Osteocyte (in vitro differentiated cells): ENCODE data around the gene DGKZ. TPM values are rescaled to one million over a fixed set of nuclear protein-coding genes. Genes with fewer than 3 reads are reported as not detected.
A peak's percentile ranks its signal among the peaks of the same experiment; 100 is the strongest.

ENCODE experiments used
- DNase-seq: peaks from one replicate; pipeline ENCODE4 v3.0.0; 2021; ENCODE audit warnings: mixed read lengths; ENCODE audit not compliant: unreplicated experiment; ENCODE audit errors: extremely low spot score
- H3K27ac Mint-ChIP-seq: one replicate; pipeline ENCODE4 v1.8.0; 2021; ENCODE audit warnings: mild to moderate bottlenecking, mixed read lengths; ENCODE audit not compliant: unreplicated experiment
- H3K27me3 Mint-ChIP-seq: one replicate; pipeline ENCODE4 v1.8.0; 2021; ENCODE audit warnings: mixed read lengths; ENCODE audit not compliant: unreplicated experiment
- H3K36me3 Mint-ChIP-seq: one replicate; pipeline ENCODE4 v1.8.0; 2021; ENCODE audit warnings: mixed read lengths; ENCODE audit not compliant: unreplicated experiment
- H3K4me1 Mint-ChIP-seq: one replicate; pipeline ENCODE4 v1.8.0; 2021; ENCODE audit warnings: mixed read lengths; ENCODE audit not compliant: unreplicated experiment
- H3K4me3 Mint-ChIP-seq: one replicate; pipeline ENCODE4 v1.8.0; 2021; ENCODE audit warnings: mild to moderate bottlenecking, moderate library complexity, mixed read lengths; ENCODE audit not compliant: unreplicated experiment
- H3K9me3 Mint-ChIP-seq: one replicate; pipeline ENCODE4 v1.8.0; 2021; ENCODE audit warnings: mixed read lengths; ENCODE audit not compliant: unreplicated experiment
- total RNA-seq: library from RNA; stranded (reverse); gene quantifications from 2 replicates; pipeline ENCODE4 v1.2.1, GENCODE V29; 2021
- TF ChIP-seq, protein P1 (sequence below): fragments of 200-600 bp; sonication (generic); IDR thresholded peaks from 2 replicates; pipeline ENCODE4 v1.5.0; 2021; ENCODE audit warnings: antibody characterized with exemption, mild to moderate bottlenecking, moderate library complexity

Gene DGKZ
- total RNA-seq, 1 donor from 2014 or later, result 49.9 TPM

DNA sequence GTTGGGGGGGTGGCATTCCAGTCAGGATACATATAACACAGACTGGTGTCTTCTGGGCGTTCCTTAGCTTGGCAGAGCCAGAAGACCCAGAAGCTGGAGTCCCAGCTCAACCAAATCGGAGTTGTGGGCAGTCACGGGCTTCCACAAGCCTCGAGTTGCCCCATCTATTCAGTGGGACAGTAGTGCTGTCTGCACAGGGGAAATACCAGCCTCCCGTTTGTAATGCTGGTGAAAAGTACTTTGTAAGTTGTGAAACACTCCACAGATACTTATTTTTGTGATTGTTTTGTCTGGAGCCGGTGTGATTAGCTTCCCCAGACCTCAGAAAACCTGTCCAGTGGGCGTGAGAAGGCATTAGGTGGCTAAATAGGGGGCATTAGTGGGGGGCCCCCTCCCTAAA lies 13.6 kb downstream of the DGKZ start:
- Mint-ChIP-seq H3K36me3 (peaks cover 7% of the 10 kb centered on the region), H3K27ac (peak overlapping the region; percentile 97), H3K4me1 (peaks cover 45% of the 10 kb centered on the region), H3K4me3 (peak overlapping the region; percentile 70), H3K27me3 (no peaks in the 10 kb centered on the region), H3K9me3 (no peaks in the 10 kb centered on the region)
- TF ChIP-seq, protein P1, sequence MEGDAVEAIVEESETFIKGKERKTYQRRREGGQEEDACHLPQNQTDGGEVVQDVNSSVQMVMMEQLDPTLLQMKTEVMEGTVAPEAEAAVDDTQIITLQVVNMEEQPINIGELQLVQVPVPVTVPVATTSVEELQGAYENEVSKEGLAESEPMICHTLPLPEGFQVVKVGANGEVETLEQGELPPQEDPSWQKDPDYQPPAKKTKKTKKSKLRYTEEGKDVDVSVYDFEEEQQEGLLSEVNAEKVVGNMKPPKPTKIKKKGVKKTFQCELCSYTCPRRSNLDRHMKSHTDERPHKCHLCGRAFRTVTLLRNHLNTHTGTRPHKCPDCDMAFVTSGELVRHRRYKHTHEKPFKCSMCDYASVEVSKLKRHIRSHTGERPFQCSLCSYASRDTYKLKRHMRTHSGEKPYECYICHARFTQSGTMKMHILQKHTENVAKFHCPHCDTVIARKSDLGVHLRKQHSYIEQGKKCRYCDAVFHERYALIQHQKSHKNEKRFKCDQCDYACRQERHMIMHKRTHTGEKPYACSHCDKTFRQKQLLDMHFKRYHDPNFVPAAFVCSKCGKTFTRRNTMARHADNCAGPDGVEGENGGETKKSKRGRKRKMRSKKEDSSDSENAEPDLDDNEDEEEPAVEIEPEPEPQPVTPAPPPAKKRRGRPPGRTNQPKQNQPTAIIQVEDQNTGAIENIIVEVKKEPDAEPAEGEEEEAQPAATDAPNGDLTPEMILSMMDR, result no peak
- no peak for DNase-seq

DNA sequence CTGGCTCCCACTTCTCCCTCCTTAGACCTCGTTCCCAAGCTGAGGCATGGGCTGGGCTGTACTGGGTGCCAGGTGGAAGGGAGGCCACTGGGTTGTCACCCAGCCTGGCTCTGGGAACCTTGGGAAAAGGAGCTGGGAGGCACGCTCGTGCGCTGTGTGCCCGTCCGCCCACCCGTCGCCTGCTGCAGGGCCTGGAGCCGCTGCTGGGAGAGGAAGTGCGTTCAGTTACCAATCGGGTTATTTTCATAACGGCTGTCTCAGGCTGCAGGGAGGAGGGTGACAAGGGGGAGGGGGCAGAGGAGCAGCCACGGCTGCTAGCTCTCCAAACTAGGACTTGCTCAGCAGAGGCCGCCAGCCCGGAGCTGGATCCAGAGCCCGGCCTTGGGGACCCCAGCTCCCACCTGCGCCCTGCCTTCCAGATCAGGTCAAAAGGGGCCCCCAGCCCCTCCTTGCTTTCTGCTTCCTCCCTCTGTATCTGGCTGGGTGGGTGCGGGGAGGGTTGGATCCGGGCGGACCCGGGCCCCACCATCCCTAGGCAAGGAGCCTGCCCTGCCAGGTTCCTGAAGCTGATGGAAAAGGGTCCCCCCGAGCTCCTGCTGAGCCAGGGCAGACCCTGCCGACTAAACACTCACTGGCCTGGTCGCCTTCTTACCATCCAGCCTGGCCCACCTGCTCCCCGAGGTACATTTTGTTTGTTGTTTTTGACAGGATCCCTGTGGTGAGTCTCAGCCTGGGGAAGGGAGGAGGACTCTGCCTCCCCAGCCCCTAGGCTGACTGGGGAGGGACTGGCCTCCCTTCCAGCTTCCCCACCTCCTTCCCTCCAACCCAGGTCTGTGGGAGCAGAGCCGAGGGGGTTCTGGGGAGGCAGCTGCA lies 14.3 kb downstream of the DGKZ start:
- H3K4me3 Mint-ChIP-seq, result peak overlapping the region; percentile 70
- H3K4me1 Mint-ChIP-seq, result peaks cover 45% of the 10 kb centered on the region
- no peak for DNase-seq
- no peaks in the 10 kb centered on the region for H3K9me3 Mint-ChIP-seq
- H3K27ac Mint-ChIP-seq, result peak overlapping the region; percentile 97
- TF ChIP-seq, protein P1, result no peak
- no peaks in the 10 kb centered on the region for H3K27me3 Mint-ChIP-seq
- H3K36me3 Mint-ChIP-seq, result peaks cover 3% of the 10 kb centered on the region

DNA sequence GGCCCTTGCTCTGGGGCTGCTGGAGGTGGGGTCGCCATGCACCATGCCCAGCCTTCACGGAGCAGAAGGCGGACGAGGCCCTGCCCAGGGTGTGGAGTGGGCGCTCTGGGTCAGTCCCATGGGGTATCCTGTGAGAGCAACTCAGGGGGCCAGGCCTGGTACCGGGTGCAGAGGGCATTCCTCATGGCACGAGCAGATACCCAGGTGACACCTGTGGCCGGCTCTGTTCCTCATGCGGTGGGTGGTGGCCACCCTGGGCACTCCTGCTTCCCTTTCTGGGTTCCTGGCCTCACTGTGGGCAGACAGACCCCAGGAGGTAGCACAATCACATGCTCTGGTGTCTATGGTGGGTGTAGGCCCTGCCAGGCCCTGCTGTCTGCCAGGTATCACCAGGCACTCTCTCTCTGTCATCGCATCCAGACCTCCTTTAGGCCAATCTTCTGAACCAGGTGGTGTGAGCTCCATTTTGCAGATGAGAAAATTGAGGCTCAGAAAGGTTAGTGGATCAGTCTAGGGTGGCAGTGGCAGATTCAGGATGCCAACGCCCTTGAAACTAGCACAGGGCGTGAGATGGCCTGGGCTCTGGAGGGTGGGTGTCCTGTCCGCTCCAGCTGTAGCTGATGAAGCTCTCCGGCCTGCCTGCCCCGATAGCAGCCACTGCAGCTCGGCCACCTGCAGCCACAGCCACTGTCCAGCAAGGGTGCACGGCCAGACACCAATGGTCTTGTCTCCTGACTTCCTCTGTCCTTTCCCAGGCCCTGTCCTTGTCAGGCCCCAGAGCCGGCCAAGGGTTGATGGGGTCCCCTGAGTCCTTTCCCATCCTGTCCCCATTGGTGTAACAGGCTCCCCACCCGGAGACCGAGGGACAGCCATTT lies 15.1 kb downstream of the DGKZ start:
- peaks cover 47% of the 10 kb centered on the region for H3K4me1 Mint-ChIP-seq
- H3K36me3 Mint-ChIP-seq, result no peaks in the 10 kb centered on the region
- peak overlapping the region; percentile 38 for H3K4me3 Mint-ChIP-seq
- peak overlapping the region; percentile 97 for H3K27ac Mint-ChIP-seq
- no peak for DNase-seq
- no peaks in the 10 kb centered on the region for H3K9me3 Mint-ChIP-seq
- no peaks in the 10 kb centered on the region for H3K27me3 Mint-ChIP-seq
- TF ChIP-seq, protein P1, result no peak

DNA sequence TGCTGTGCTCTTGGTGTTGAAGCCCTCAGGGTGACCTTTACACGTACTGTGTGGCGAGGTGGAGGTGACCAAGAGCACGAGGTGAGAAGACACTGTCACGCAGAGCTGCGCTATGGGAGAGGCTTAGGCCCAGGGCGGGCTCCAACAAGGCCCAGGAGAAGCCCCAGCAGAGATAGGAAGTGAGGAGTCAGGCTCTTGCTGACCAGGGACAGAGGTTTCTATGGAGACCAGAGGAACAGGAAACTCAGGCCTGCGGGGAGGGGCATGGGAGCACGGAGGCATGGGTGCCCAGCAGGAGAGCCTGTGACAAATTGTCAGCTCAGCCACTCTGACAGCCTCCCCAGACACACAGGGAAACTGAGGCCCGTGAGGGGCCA lies 15.8 kb downstream of the DGKZ start:
- Mint-ChIP-seq H3K27me3 (no peaks in the 10 kb centered on the region), H3K4me3 (peak overlapping the region; percentile 38), H3K9me3 (no peaks in the 10 kb centered on the region), H3K4me1 (peaks cover 51% of the 10 kb centered on the region), H3K36me3 (no peaks in the 10 kb centered on the region), H3K27ac (peak overlapping the region; percentile 97)
- DNase-seq, result peak; percentile 90
- TF ChIP-seq, protein P1, result no peak
